Frontal cortex (tissue), 4 donors: ENCODE results near the gene DDX56. TPM values are rescaled to one million over a fixed set of nuclear protein-coding genes. Genes with fewer than 3 reads are reported as not detected.
"Not testable (repeated sequence)": the region's sequence is repeated elsewhere in the genome, so short reads cannot be mapped to it uniquely, and the experiment has no call there.

Experiments used
- DNase-seq, 2 donors: peaks; one replicate each; pipeline ENCODE4 v3.0.0; 2012; ENCODE audit warnings: low spot score in 2 of 2
- FAIRE-seq: peaks from 2 replicates; lab custom pipeline; 2012; peaks lifted over from hg19 to GRCh38; lab: Jason Lieb, UNC
- total RNA-seq: library from RNA; depleted of rRNA; stranded (reverse); fragments of >200 nt; gene quantifications from one replicate; pipeline ENCODE4 v1.2.3, GENCODE V29; 2014
- donor health status: control.
- donor health status: control.
- donor health status: control.

DDX56 gene
- total RNA-seq, 1 donor from 2014 or later = 39.5 TPM

DNA sequence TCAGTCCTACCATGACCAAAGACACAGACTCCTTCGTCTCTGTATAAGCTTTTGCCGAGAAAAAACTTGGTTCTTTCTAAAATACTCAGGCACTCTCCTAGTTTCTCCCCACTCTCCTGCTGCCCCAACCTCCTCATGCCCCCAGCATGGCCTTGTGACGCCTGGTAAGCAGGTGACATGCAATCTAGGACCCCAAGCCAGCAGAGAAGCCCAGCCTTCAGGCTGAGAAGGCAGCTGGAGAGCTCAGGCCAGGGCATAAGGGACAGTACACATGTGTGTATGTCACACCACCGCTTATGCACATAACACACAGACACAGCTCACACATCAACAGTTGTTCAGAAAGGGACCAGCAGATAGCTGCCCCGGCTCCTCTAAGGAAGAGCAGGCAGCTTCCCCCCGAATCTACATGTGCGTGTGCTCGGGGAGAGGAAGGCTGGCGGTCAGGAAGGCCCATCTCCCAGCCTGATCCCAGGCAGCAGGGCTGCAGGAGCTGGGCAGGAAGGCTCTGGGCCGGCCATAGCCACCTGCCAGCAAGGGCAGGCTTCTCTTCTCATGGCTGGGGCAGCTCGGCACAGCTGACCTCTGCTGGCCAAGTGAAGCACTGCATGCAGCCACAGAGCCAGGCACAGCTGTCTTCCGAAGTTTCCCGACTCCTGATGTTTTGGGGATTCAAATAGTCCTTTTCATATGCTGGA, 8.5 kb downstream of the DDX56 start:
- peak in 1 of 2 donors; percentile 71 for DNase-seq

DNA sequence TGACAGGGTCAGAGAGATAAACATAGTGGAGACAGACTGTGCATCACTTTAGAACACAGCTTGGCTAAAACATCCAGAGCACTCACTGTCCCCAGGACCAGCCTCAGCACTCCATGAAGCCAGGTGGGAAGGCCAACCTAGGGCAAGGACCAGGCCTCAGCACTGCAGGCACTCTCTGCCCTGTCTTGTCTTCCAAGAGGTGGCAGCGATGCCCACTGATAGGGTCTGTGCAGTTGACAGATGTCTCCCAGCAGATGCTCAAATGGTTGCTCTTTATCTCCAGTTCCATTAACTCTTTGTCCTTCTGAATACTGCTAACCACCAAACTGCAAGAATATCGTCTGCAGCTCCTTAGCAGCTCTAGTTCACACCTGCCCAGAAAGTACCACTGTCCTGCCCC, 9.1 kb downstream of the DDX56 start:
- FAIRE-seq (no peak), DNase-seq (no peak)

More for the DNA sequence above, 8.5 kb downstream of the DDX56 start:
- FAIRE-seq = no peak

DNA sequence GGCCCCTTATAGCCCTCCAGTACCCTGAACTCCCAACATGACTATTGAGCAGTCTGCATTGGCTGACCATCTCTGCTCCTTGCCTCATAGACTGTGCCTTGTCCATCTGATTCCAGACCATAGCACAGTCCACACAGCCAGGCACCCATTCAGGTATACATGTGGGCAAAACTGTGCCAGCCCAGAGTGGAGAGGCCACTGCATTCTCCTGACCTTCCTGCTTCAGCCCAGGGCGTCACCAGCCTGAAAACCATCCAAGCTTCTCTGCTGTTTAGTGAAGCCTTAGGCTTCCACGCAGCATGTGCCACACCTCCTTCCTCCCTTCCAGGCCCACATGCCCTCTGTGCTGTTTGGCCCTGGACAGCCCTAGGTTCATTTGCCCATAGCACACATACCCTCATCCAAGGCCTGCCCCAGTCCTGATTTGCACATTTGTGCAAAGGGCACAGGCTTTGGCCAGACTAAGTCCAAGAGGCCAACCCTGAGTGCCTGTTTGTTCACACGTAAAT, 10.5 kb downstream of the DDX56 start:
- DNase-seq (no peak), FAIRE-seq (no peak)

DNA sequence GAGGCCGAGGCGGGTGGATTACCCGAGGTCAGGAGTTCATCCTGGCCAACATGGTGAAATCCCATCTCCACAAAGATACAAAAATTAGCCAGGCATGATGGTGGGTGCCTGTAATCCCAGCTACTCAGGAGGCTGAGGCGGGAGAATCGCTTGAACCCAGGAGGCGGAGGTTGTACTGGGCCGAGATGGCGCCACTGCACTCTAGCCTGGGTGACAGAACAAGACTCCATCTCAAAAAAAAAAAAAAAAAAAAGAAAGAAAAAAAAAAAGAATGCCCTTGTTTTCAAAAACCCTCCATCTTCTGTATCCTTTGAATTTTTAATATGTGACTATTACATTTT, 11.1 kb downstream of the DDX56 start:
- not testable (repeated sequence) for DNase-seq, FAIRE-seq

DNA sequence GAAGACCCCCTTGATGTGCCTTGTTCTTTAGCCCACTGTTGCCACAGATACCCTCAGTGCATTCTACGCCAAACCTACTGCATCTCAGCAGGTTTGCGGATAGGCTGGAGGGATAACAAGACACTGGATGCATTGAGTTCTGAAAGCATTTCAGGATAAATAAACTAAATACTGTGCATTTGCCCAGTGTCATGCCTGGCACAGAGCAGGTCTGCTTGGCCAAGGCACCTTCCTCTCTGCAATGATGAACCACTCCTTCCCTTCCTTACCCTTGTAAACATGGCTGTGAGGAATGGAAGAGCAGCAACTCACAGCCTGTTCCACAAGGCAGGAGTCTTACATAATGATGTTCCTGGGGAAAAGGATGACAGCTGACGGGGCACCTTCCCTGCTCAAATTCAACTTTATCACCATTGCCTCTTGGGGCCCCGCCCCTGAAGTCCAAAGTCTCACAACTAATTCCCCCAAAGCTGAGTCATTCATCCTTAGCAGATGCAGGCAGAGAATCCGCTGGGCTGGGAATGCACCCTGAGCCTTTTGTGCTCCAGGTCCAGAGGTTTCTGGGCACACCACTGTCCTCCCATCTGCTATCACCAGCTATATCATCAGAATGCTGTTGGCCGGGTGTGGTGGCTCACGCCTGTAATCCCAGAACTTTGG, 11.6 kb downstream of the DDX56 start:
- no peak for FAIRE-seq
- no peak for DNase-seq

DNA sequence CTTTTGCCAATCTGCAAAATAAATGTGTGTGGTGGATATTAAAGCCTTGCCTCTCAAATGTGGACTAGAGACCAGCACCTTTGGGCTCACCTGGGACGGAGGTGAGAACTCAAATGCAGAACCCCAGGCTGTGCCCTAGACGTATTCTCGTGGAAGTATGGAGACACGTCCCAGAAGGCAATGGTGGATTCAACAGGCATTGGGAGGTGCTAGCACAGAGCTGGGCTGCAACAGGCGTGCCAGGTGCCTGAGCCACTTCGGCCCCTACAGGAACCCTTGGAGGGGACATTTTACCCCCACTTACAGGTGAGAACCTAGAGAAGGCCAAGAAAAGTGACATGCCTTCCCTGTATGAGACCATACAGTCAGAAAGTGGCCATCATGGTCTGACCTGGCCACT, 12.2 kb downstream of the DDX56 start:
- DNase-seq (no peak), FAIRE-seq (no peak)

DNA sequence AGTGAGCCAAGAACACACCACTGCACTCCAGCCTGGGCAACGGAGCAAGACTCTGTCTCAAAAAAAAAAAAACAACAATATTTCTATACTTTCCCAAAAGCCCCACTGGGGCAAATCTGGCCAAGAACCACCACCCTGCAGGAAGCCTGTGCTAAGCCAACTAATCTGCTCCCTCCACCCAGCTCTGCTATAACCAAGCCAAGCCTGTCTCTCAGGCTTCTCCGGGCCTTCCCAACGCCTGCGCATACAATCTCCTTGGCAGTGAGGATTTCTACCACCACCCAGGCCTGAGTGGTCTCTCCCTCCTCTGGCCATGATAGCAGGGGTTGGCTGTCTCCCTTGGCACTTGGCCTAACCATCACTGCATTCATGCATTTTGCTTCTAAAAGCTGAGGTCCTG, 14.2 kb downstream of the DDX56 start:
- FAIRE-seq (no peak), DNase-seq (no peak)

DNA sequence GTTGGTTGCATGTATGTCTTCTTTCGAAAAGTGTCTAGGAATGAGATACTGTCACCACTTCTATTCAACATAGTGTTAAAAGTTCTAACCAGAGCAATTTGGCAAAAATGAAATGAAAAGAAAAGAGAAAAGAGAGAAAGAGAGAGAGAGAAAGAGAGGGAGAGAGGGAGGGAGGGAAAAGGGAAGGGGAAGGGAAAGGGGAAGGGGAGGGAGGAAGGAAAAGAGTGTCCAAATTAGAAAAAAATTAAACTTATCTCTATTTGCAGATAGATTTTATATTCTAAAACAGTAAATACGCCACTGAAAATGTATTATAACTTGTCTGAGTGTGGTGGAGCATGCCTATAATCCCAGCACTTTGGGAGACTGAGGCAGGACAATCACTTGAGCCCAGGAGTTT, 16.2 kb downstream of the DDX56 start:
- no peak for DNase-seq
- no peak for FAIRE-seq

DNA sequence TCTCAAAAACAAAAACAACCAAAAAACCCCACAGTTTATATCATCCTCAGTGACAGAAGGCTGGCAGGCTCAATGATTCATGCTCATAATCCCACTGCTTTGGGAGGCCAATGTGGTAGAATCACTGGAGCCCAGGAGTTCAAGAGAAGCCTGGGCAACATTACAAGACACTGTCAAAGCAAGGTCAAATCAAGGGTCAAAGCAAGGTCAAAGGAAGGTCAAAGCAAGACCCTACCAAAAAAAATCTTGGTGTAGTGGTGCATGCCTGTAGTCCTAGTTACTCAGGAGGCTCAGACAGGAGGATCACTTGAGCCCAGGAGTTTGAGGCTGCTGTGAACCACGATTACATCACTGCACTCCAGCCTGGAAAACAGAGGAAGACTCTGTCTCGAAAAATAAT, 18.4 kb downstream of the DDX56 start:
- FAIRE-seq (no peak), DNase-seq (no peak)

DNA sequence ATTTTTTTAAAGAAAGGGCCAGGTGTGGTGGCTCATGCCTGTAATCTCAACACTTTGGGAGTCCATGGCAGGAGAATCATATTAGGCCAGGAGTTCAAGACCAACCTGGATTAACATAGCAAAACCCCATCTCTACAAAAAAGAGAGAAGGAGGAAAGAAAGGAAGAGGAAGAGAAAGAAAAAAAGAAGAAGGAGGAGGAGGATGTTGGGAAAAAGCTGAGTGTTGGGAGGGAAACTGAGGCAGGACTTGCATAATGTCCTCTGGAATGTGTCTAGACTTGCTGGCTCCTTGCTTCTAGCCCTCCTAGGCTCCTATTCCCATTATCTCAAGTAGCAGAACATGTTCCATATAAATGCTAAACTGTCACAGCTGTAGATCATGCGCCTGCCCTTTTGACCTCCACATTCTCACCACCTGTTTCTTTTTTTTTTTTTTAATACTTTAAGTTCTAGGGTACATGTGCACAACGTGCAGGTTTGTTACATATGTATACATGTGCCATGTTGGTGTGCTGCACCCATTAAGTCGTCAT, 21.2 kb downstream of the DDX56 start:
- not testable (repeated sequence) for DNase-seq, FAIRE-seq

DNA sequence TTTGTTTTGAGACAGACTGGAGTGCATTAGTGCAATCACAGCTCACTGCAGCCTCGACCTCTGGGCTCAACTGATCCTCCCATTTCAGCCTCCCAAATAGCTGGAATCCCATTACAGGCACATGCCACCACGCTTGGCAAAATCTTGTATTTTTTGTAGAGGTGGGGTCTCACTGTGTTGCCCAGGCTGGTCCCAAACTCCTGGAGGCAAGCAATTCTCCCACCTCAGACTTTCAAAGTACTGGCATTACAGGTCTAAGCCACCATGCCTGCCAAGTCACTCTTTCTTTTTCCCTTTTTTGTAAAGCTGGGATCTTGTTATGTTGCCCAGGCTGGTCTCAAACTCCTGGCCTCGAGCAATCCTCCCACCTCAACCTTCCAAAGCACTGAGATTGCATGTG, 24.3 kb downstream of the DDX56 start:
- no peak for FAIRE-seq
- DNase-seq = no peak

DNA sequence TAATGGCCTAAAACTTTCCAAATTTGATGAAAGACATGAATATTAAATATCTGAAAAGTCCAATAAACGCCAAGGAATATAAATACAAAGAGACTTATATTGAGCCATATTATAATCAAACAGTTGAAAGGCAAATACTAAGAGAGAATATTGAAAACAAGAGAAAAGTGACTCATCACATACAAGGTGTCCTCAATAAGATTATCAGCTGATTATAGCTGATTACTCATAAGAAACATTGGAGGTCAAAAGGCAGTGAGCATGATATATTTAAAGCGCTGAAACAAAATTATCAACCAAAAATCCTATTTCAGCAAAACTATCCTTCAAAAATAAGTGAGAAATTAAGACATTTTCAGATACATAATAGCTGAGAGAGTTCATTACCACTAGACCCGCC, 24.8 kb downstream of the DDX56 start:
- FAIRE-seq (no peak), DNase-seq (no peak)

DNA sequence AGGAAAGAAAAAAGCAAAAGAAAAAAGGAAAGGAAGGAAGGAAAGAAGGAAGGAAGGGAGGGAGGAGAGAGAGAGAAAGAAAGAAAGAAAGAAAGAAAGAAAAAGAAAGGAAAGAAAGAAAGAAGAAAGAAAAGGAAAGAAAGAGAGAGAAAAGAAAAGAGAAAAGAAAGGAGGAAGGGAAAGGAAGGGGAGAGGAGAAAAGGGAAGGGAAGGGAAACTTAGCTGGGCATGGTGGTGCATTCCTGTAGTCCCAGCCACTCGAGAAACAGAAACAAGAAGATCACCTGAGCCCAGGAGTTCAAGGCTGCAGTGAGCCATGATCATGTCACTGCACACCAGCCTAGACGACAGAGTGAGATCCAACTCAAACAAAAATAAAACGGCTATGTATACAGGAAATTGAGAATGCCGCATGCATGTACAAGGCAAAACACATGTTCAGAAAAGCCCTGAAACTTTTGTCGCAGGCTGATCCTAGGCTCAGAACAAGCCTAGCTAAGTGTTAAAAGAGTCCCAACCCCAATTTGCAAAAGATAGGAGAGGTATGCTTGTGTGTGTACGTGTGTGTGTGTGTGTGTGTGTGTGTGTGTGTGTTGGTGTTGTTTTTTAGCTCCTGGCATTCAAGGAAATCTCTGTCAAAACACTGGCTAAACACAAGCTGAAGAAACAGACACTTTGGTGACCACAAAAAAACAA, 26.0 kb downstream of the DDX56 start:
- FAIRE-seq = no peak
- no peak for DNase-seq

DNA sequence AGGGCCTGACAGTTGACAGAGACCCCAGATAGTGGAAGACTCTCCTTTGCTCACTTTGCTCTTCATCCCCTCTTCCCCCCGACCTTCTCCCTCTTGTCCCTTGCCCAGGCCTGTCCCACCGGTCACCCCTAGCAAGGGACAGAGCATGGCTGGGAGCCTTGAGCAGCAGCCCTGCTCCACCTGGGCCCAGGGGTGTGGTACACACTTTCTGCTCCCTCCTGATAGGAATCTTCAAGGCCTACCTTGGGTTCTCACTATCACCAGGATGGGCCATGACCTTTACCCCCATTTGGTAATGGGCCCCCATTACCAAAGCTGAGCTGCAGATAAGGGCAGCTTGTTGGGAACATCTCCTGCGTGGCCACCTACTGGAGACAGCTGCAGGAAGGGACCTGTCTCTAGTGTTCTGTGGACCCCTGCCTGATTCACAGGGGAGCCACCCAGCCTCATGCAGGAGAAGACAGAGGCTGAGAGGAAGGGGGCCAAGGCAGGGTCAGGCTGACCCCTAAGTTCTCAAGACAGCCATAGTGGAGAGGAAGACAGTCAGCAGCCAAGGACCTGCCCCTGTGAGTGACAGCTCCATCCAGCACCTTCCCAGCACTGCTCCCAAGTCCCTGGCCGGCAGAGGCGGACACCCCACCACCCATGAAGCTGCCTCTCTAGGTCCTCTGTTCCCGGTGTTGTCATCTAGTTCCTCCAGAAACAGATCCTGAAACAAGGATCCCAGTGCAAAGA, 31.7 kb downstream of the DDX56 start:
- no peak for FAIRE-seq

DNA sequence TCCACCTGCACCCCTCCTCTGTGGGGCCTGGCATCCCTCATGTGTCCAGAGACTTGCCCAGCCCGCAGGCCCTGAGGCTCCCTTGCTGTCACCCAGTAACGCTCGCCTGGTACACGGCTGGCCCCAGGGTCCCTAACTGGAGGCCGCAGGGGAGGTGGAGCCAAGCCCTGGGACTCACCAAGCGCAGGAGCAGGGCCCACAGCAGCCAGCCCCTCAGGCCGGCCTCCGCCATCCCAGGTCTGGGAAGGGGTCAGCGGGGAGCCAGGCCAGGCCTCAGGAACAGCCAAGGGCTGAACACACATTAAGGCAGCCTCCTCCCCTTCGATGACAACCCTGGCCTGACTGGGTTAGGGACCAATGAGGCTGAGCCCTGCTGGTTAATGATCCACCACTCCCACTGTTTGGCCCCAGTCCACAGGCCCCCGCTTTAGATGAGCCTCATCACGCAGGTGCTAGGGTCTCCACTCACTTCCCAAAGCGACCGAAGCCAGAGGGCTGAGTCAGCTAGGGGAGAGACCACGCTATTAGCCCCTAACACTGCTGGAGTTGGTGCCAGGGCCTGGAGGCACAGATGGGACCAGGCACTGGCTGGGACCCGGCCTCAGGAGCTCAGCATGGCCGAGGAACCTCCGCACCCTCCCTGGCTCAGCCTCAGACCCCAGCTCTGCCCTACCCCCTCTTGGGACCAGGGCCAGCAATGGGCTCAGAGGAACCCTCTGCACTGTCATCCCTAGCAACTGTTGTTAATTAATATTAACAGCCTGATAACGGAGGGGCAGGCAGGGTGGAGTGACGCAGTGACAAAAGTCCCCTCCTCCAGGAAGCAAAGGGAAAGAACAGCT, 32.5 kb downstream of the DDX56 start, which contains the start of gene NPC1L1:
TSS of gene NPC1L1 (minus strand) at position 303 of the 842 bp plus-strand sequence. CDS start at position 232, 71 bp downstream.
- no peak for FAIRE-seq
- no peak for DNase-seq

More for the DNA sequence above, 31.7 kb downstream of the DDX56 start:
- DNase-seq = no peak

DNA sequence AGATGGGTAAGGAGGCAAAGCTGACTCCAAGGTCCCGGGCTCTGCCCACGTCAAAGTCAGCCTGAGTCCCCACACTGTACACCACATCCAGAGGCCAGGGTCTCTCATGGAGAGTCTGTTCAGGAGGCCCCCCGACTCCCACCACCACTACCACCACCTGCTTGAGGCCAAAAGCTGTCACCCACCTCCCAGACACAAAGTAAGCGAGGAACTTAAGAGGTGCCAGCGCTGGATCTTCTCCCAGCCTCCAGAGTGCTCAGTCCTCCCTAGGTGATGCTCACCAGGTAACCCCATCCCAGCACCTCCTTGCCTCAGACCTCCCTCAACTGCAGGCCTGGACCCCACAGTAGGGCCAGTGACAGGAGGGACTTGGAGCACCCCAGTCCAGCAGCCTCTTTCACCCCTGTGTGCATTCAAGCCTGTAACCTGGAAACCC, 33.1 kb downstream of the DDX56 start:
- FAIRE-seq (no peak), DNase-seq (no peak)

DNA sequence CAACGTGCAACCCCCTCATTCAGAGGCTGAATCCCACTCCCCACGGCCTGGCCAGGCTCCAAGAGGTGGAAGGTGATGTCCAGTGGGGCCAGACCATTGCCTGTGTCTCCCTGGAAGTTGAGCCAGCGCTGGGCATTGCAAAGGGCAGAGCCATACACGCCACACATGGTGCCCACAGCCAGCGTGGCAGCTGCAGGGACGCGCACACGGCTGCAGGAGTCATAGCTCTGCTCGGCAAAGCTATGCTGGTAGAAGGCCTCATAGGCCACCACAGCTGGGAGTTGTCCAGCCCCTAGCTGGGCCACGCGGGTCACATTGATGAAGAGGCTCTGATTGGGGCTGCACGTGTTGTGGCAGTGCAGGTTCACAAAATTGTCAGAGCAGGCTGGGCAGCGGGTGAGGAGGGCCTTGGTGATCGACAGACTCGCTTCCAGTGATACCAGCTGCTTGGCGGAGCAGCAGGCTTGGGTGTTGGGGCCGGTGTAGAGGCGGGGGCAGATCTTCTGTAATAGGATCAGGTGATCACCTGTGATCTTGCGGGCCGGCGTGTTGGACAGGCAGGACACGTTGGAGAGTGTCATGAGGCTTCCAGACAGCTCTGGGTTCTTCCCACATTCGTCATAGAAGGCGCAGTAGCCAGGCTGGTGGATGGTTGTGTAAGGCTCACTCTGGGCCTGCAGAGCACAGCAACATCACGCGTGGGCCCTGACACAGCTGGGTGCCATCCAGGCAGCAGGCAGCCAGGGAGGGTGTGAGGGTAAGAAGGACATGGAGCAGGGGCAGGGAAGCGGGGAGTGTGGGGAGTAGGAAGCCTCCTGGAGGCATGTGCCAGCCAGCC, 33.8 kb downstream of the DDX56 start:
- DNase-seq (no peak), FAIRE-seq (no peak)
